ENCODE measurements around the gene KLC1.

DNA sequence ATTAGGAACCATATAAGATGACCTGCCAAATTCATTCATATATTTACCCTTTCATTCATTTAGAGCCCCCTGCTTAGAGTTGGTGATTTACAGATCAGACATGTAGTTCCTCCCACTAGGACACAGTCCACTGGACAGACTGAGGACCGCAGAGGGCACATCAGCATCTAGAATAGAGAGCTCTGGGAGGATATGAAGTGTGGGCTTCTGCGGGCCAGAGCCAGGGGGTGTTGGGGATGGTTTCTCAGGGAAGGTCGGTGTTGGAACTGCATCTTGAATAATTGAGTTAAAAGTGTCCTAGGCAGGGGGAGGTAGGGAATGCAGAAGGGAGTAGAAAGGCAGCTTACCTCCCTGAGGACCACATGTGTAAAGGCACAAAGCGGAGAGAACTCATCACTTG lies 42.9 kb downstream of the KLC1 start:
- no peak for TF ChIP-seq POLR2AphosphoS5 (IDR thresholded peaks at IDR 0.05; ENCODE audit: low read depth, low read length)
- TF ChIP-seq, protein P1, sequence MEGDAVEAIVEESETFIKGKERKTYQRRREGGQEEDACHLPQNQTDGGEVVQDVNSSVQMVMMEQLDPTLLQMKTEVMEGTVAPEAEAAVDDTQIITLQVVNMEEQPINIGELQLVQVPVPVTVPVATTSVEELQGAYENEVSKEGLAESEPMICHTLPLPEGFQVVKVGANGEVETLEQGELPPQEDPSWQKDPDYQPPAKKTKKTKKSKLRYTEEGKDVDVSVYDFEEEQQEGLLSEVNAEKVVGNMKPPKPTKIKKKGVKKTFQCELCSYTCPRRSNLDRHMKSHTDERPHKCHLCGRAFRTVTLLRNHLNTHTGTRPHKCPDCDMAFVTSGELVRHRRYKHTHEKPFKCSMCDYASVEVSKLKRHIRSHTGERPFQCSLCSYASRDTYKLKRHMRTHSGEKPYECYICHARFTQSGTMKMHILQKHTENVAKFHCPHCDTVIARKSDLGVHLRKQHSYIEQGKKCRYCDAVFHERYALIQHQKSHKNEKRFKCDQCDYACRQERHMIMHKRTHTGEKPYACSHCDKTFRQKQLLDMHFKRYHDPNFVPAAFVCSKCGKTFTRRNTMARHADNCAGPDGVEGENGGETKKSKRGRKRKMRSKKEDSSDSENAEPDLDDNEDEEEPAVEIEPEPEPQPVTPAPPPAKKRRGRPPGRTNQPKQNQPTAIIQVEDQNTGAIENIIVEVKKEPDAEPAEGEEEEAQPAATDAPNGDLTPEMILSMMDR (IDR thresholded peaks at IDR 0.05; ENCODE audit: control extremely low read depth in 1 of 3, insufficient read depth in 1 of 3, low read depth in 1 of 3, low read length in 3 of 3): no peak
- no peak for TF ChIP-seq RAD21 (IDR thresholded peaks at IDR 0.05 in 1 of 2, conservative IDR thresholded peaks at IDR 0.05 in 1 of 2; ENCODE audit: low read depth in 2 of 2, low read length in 2 of 2)
- no peak for TF ChIP-seq JUND (IDR thresholded peaks at IDR 0.05; ENCODE audit: low read length)
- TF ChIP-seq GTF2F1 (IDR thresholded peaks at IDR 0.05; ENCODE audit: borderline replicate concordance, low read depth, low read length): no peak
- TF ChIP-seq JUN (IDR thresholded peaks at IDR 0.05; ENCODE audit: low read depth, low read length): no peak
- TF ChIP-seq KDM1A (IDR thresholded peaks at IDR 0.05; ENCODE audit: borderline replicate concordance, low read length): no peak
